Umbilical cord (tissue), 2 donors: ENCODE measurements around the gene ABLIM2. TPM values are rescaled to one million over a fixed set of nuclear protein-coding genes. Genes with fewer than 3 reads are reported as not detected.

ENCODE experiments used
- DNase-seq: peaks from one replicate; pipeline ENCODE4 v3.0.0-alpha.2; 2015; ENCODE audit warnings: low spot score
- total RNA-seq: library from RNA; depleted of rRNA; stranded (reverse); fragments of >200 nt; gene quantifications from one replicate; pipeline ENCODE4 v1.2.3, GENCODE V29; 2014; ENCODE audit warnings: low replicate concordance; ENCODE audit not compliant: insufficient read depth

ABLIM2 gene
- total RNA-seq, 1 donor from 2014 or later: 0.96 TPM

DNA sequence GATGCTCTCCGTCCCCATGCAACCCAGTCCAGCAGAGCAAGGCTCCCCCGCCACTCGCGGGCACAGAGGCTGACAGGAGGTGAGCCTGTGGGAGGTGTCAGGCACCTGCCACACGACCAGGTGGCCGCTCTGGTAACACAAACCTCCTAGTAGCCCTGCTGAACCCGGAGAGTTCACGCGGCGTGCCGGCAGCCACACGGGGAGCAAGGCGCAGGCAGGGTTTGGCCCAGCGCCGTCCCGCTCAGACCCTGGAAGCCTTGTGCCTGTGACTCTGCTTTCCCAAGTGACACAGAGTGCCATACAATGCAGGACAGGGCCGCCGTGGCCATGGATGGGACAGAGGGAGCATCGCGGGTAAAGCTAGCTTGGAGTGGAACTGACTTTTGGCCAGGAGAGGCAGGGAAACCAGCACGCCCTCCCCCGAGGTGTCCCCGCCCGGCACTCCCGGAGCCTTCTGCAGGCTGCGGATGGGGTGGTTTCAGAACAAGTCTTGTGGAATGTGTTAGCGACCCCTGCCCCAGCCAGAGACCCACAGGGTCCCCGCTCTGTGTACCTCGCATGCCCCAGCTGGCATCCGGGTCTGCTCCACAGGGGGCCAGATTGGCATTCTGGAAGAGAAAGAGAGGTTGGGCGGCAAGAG lies 174.2 kb downstream of the ABLIM2 start:
- DNase-seq: no peak

- DNase-seq: no peak
Observed at GRCh38 chr4:7983296-7983695, 175.3 kb downstream of the ABLIM2 start.

DNA sequence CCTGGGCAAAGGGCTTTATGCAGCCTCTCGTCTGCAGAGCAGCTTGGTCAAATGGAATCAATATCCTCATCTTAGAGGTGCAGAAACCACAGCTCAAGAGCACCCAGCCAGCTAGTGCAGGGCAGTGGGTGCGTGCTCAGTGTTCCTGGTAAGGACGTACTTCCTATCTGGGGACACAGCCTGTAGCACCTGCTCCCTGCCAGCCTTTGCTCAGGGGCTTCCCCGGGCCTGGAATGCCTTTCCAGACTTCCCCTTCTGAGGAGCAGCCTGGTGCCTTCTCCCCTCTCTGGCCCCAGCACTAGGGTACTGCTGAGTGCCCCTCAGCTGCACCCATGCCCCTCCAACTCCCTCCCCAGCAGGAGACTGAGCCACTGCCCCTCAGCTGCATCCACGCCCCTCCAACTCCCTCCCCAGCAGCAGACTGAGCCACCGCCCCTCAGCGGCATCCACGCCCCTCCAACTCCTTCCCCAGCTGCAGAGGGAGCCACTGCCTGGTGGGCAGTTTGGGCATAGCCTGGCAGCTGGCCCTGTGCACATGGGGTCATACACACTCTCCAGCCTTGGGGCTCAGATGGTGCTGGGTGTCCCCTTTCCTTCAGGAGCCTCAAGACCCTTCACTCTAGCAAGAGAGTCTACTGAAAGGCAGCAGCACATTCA lies 176.7 kb downstream of the ABLIM2 start:
- no peak for DNase-seq

GRCh38 chr4:7980036-7980435 lies 178.6 kb downstream of the ABLIM2 start:
- no peak for DNase-seq

- no peak for DNase-seq
Observed at GRCh38 chr4:7979652-7979968, 179.0 kb downstream of the ABLIM2 start.

- DNase-seq: no peak
Observed at GRCh38 chr4:7978907-7979651, 179.5 kb downstream of the ABLIM2 start.

GRCh38 chr4:7978489-7978888 lies 180.1 kb downstream of the ABLIM2 start:
- no peak for DNase-seq

DNA sequence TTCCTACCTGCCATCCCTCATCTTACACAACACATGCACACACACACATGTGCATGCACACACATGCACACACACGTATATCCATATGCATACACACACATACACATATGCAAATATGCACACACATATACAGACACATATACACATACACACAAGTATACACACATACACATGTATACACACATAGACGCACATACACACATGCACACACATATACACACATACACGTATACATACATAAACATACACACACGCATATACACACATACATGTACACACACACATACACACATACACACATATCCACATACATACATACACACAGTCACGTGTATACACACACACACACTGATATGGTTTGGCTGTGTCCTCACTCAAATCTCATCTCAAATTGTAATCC lies 182.0 kb downstream of the ABLIM2 start:
- no peak for DNase-seq

DNA sequence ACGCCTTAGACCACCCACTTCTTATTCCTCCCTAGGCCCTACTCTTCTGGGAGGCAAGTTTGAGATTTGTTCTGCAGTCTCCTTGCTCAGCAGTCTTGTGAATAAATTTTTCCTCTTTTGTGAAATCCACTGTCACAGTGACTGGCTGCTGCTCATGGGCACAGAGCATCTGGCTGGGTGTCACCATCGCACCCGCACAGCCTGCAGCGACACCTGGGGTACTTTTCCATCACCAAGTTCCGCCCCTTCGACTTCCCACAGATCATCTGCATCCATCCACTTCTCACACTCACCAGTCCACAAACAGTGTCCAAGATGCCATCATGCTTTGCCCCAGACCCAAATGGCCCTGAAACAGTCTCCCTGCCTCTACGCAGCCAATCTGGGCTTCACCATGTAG lies 182.6 kb downstream of the ABLIM2 start:
- DNase-seq: no peak

GRCh38 chr4:7974425-7974824 lies 184.2 kb downstream of the ABLIM2 start:
- no peak for DNase-seq

GRCh38 chr4:7973545-7973981 lies 185.1 kb downstream of the ABLIM2 start:
- no peak for DNase-seq

GRCh38 chr4:7971881-7972500 lies 186.6 kb downstream of the ABLIM2 start:
- no peak for DNase-seq

DNA sequence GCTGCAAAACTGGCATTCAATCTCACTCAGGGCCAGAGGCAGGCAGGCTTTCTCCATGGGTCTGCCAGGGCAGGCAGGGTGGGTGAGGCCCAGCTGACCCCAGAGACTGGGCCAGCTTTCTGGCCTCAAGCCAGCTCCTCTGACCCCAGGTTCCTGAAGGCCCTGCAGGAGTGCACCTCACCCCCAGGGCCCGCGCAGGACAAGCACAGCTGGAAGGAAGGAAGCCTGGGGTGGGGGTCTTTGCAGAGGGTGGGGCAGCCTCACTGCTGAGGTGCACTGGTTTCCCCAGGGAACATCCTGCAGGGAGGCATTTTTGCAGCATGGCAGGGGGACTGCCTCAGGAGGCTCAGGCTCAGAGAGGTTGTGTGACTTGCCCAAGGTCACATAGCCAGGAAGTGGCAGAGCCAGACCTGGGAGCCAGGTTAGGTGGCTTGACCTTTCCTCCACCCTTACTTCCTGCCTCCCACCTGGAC lies 187.4 kb downstream of the ABLIM2 start:
- no peak for DNase-seq

GRCh38 chr4:7970361-7970946 lies 188.2 kb downstream of the ABLIM2 start:
- DNase-seq: no peak

GRCh38 chr4:7968262-7968896 lies 190.2 kb downstream of the ABLIM2 start:
- DNase-seq: no peak

GRCh38 chr4:7967501-7968261 lies 190.9 kb downstream of the ABLIM2 start:
- peak; percentile 77 for DNase-seq

- no peak for DNase-seq
Observed at GRCh38 chr4:7967063-7967440, 191.6 kb downstream of the ABLIM2 start.

DNA sequence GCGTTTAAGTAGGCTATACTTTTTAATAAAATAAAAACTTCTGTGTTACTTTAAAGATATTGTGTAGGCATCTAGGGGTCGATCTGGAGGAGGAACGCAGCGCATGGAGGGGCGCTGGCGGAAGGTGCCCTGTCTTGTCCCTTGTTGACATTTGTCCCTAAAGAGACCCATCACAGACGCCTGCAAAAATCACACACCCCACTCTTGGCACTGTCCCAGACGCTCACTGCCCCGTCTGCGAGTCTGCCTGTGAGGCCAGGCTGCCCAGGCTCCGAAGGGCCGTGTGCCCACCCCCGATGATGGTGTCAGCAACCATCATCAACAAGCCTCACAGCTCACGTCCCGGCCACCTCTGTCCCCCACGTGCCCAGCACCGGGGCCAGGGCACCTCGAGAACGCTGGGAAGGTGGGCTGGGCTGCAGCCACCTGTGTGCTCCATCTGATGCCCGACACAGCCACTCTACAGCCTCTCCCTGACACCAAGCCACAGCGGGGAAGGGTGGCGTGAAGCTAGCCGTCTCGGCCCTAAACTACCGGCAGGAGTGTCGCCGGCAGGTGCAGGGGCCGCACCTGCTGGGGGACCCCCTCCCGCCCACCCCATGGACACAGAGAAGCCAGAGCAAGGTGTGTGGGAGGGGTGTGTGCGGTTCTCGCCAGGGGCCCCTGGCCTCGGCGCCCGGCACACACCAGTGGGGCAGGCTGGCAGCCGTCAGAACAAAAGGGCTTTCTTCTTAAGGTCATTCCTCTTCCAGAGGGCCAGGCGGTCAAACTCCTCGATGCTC lies 192.1 kb downstream of the ABLIM2 start:
- DNase-seq: no peak

- peak; percentile 49 for DNase-seq
Observed at GRCh38 chr4:7964890-7965662, 193.5 kb downstream of the ABLIM2 start.
